T47D (cell line): Measurements from ENCODE around the gene STRADB.

ENCODE experiments used
- DNase-seq, 2 experiments: peaks; one replicate each; pipeline versions ENCODE4 v3.0.0 to v3.0.0-alpha.2; 2011 to 2012; ENCODE audit warnings: low read depth in 1 of 2, low spot score in 1 of 2
- JUND ChIP-seq: IDR thresholded peaks from 2 replicates; pipeline ENCODE4 v1.6.1; 2012; ENCODE audit warnings: low read depth
- in situ Hi-C: cut with HindIII; loops from 2 replicates; pipeline ENCODE4 v1.10.0; 2016; ENCODE audit warnings: low sequenced_read_pairs, low pct_unique_long_range_greater_than_20kb

Gene STRADB

DNA sequence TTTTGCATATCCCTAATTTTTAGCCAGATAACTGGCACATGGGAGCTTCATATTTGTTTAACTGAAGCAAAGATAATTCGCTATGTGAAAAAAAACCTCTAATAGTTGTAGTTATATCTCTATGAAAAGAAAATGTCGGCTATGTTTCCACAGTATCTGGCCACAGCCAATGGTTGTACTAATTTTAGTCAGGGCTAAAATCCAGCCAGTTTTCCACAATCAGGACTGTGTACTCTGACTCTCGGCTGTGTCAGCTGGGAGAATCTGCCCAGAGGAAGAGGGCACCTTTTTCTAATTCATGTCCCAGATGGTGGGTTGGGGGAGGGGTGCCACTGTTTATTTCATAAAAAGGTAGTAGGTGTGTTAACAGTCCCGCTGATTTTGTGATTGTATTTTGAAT, 38.8 kb downstream of the STRADB start:
- DNase-seq = no peak
- TF ChIP-seq JUND = no peak
- in situ Hi-C loops = no loop called here

- no peak for DNase-seq
- TF ChIP-seq JUND = no peak
- in situ Hi-C loops = no loop called here
Observed at GRCh38 chr2:201496785-201497184, 45.2 kb downstream of the STRADB start.

DNA sequence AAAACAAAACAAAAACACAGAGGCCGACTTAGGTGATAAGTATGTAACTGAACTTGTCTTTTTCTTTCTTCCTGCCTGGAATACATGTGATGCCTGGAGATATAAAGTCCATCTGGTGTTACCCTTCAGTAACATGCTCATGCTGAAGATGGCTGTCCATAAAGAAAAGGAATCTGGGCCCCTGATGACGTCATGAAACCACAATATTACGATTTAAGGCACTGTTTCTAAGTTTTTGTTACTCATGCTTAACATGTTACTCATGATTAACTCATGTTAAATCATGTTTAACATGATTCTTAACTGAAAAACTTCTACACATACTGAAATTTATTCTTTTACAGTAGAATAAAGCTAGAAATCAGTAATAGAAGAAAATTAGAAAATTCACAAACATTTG, 49.0 kb downstream of the STRADB start:
- in situ Hi-C loops = no loop called here
- no peak for TF ChIP-seq JUND
- DNase-seq = no peak

GRCh38 chr2:201502713-201503112, 51.2 kb downstream of the STRADB start:
- no peak for DNase-seq
- no peak for TF ChIP-seq JUND
- in situ Hi-C loops = no loop called here

GRCh38 chr2:201507725-201508124, 56.2 kb downstream of the STRADB start:
- TF ChIP-seq JUND = no peak
- in situ Hi-C loops = no loop called here

DNA sequence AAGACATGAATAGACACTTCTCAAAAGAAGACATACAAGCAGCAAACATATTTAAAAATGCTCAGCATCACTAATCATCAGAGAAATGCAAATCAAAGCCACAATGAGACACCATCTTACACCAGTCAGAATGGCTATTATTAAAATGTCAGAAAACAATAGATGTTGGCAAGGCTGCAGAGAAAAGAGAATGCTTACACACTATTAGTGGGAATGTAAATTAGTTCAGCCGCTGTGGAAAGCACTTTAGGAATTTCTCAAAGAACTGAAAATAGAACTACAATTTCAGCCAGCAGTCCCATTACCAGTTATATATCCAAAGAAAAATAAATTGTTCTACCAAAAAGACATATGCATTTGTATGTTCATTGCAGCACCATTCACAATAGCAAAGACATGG, 61.7 kb downstream of the STRADB start:
- in situ Hi-C loops = no loop called here
- no peak for TF ChIP-seq JUND
- no peak for DNase-seq

More at GRCh38 chr2:201507725-201508124, 56.2 kb downstream of the STRADB start:
- no peak for DNase-seq

DNA sequence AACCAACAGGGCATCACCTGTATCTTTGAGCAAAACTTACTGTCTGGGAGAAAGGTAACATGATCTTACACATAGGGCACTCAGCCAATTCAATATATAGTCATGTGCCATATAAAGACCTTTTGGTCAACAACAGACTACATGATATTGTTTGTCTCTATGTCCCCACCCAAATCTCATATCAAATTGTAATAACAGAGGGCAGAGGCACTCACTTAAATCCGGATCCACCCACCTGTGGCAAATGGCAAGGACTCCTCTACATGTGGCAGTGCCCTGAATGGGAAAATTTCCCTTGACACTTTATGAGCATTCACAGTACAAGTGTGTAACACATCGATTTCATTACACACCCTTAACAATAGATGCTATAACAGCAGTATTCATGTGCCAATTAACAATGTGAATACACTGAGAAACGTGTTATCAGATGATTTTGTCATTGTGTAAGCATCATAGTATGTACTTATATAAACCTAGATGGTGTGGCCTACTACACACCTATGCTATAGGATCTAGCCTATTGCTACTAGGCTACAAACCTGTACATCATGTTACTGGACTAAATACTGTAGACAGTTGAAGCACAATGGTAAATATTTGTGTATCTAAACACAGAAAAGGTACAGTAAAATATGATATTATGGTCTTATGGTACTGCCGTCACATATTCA, 64.2 kb downstream of the STRADB start:
- in situ Hi-C loops = no loop called here
- TF ChIP-seq JUND = no peak
- DNase-seq = no peak

- in situ Hi-C loops = no loop called here
- no peak for DNase-seq
- no peak for TF ChIP-seq JUND
Observed at GRCh38 chr2:201517094-201517493, 65.6 kb downstream of the STRADB start.

GRCh38 chr2:201520201-201520600, 68.7 kb downstream of the STRADB start:
- in situ Hi-C loops = no loop called here
- DNase-seq = no peak
- TF ChIP-seq JUND = no peak

- no peak for TF ChIP-seq JUND
- no peak for DNase-seq
- in situ Hi-C loops = no loop called here
Observed at GRCh38 chr2:201522965-201523364, 71.4 kb downstream of the STRADB start.

- no peak for TF ChIP-seq JUND
- in situ Hi-C loops = no loop called here
- no peak for DNase-seq
Observed at GRCh38 chr2:201523506-201523905, 72.0 kb downstream of the STRADB start.
